Transverse colon (tissue), 4 donors: ENCODE results near the gene B9D1.

ENCODE experiments used
- EP300 ChIP-seq: sonication (generic); formaldehyde crosslinking; IDR thresholded peaks from one replicate; pipeline ENCODE4 v1.6.1; 2017; ENCODE audit warnings: antibody characterized with exemption, low read depth
- POLR2AphosphoS5 ChIP-seq, 3 donors: sonication (generic); formaldehyde crosslinking; IDR thresholded peaks; one replicate each; pipeline ENCODE4 v1.6.1; 2016; ENCODE audit warnings: antibody characterized with exemption in 3 of 3
- TF ChIP-seq, protein P1 (sequence below), 5 experiments: fragments of 200-600 bp in 3 of 5; fragments of 450-650 bp in 2 of 5; sonication (generic) in 3 of 5; IDR thresholded peaks; 1 replicate in 2 of 5; 2 replicates in 3 of 5; pipeline ENCODE4 v1.5.1; 2016 to 2017; ENCODE audit warnings: antibody characterized with exemption in 5 of 5, inconsistent platforms in 3 of 5, mild to moderate bottlenecking in 2 of 5, moderate library complexity in 1 of 5

DNA sequence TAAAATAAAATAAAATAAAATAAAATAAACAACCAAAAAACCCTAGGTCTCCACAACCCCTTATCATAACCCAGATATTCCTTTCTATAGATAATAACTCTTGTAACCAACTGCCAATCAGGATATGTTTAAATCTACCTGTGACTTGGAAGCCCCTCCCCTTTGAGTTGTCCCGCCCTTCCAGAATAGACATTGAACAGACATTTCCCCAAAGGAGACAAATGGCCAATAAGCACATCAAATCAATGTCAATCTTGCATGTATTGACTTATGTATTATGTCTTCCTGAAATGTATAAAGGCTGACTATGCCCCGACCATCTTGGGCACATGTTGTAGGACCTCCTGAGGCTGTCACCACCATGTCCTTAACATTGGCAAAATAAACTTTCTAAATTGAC is 14.3 kb upstream of the B9D1 start:
- TF ChIP-seq, protein P1, sequence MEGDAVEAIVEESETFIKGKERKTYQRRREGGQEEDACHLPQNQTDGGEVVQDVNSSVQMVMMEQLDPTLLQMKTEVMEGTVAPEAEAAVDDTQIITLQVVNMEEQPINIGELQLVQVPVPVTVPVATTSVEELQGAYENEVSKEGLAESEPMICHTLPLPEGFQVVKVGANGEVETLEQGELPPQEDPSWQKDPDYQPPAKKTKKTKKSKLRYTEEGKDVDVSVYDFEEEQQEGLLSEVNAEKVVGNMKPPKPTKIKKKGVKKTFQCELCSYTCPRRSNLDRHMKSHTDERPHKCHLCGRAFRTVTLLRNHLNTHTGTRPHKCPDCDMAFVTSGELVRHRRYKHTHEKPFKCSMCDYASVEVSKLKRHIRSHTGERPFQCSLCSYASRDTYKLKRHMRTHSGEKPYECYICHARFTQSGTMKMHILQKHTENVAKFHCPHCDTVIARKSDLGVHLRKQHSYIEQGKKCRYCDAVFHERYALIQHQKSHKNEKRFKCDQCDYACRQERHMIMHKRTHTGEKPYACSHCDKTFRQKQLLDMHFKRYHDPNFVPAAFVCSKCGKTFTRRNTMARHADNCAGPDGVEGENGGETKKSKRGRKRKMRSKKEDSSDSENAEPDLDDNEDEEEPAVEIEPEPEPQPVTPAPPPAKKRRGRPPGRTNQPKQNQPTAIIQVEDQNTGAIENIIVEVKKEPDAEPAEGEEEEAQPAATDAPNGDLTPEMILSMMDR (IDR thresholded peaks at IDR 0.05): no peak
- TF ChIP-seq EP300 (no peak), POLR2AphosphoS5 (IDR thresholded peaks at IDR 0.05) (peak in 2 of 3 donors; percentile 25 to 34)
